IMR-90 (cell line): ENCODE results near the gene ZBP1. TPM values are rescaled to one million over a fixed set of nuclear protein-coding genes. Genes with fewer than 3 reads are reported as not detected.

ENCODE experiments used
- ATAC-seq: fragments of 200-7000 bp; cut with Tn5 transposase; 2 replicates; pipeline ENCODE4 v1.9.1; 2020; ENCODE audit warnings: low read depth, mild to moderate bottlenecking, moderate library complexity
- BruUV-seq: library from RNA; stranded (reverse); fragments of 400-500 nt; replicated peaks from 2 replicates; lab custom pipeline; 2021; lab: Mats Ljungman, UMichigan
- CTCF ChIA-PET: fragments of 300-600 bp; formaldehyde crosslinking; extraction: SDS; loops from one replicate; lab custom pipeline; 2021; ENCODE audit warnings: antibody characterized with exemption; lab: Yijun Ruan, JAX
- POLR2A ChIA-PET: fragments of 300-600 bp; sonication (Branson Sonifier 250); formaldehyde crosslinking; loops from one replicate; lab custom pipeline; 2022; ENCODE audit warnings: antibody characterized with exemption; ENCODE audit not compliant: unreplicated experiment; lab: Charles Lee
- DNase-seq: peaks from one replicate; pipeline ENCODE4 v3.0.0; 2013
- H2AFZ ChIP-seq: replicated peaks from 2 replicates; pipeline ENCODE3; 2013; ENCODE audit warnings: low read length, mild to moderate bottlenecking; ENCODE audit not compliant: poor library complexity
- H2AK5ac ChIP-seq: 2 replicates; pipeline ENCODE4 v1.6.1; 2013; ENCODE audit warnings: low read depth, low read length, inconsistent platforms
- H2AK9ac ChIP-seq: replicated peaks from 2 replicates; pipeline ENCODE3; 2013; ENCODE audit warnings: mild to moderate bottlenecking, low read depth, low read length, moderate library complexity; ENCODE audit not compliant: poor library complexity
- H2BK120ac ChIP-seq: 2 replicates; pipeline ENCODE4 v1.6.1; 2013; ENCODE audit warnings: low read depth, low read length, inconsistent platforms
- H2BK15ac ChIP-seq: 3 replicates; pipeline ENCODE4 v1.6.1; 2013; ENCODE audit warnings: low read depth, low read length, inconsistent platforms
- H2BK20ac ChIP-seq: 2 replicates; pipeline ENCODE4 v1.6.1; 2013; ENCODE audit warnings: low read depth, mild to moderate bottlenecking, inconsistent platforms, low read length, moderate library complexity
- H2BK5ac ChIP-seq: 2 replicates; pipeline ENCODE4 v1.6.1; 2013; ENCODE audit warnings: mild to moderate bottlenecking, low read depth, low read length, inconsistent platforms; ENCODE audit not compliant: poor library complexity, severe bottlenecking
- H3K14ac ChIP-seq: replicated peaks from 2 replicates; pipeline ENCODE4 v1.6.1; 2013; ENCODE audit warnings: low read depth, low read length, inconsistent platforms
- H3K18ac ChIP-seq: 2 replicates; pipeline ENCODE4 v1.6.1; 2013; ENCODE audit warnings: low read depth, low read length, control low read depth
- H3K23ac ChIP-seq: 2 replicates; pipeline ENCODE4 v1.6.1; 2013; ENCODE audit warnings: low read depth, low read length, inconsistent platforms
- H3K27ac ChIP-seq: 2 replicates; pipeline ENCODE4 v1.5.1; 2013; ENCODE audit warnings: mild to moderate bottlenecking, control low read depth, low read length; ENCODE audit not compliant: insufficient read depth
- H3K27me3 ChIP-seq: 2 replicates; pipeline ENCODE4 v1.6.1; 2013; ENCODE audit warnings: low read length; ENCODE audit not compliant: control insufficient read depth, insufficient read depth
- H3K36me3 ChIP-seq: 2 replicates; pipeline ENCODE4 v1.6.1; 2013; ENCODE audit warnings: low read length, mixed read lengths; ENCODE audit not compliant: control insufficient read depth, insufficient read depth
- H3K4ac ChIP-seq: 2 replicates; pipeline ENCODE4 v1.6.1; 2013; ENCODE audit warnings: low read depth, low read length, inconsistent platforms
- H3K4me1 ChIP-seq: 2 replicates; pipeline ENCODE4 v1.6.1; 2013; ENCODE audit warnings: low read length, mixed read lengths; ENCODE audit not compliant: control insufficient read depth, insufficient read depth
- H3K4me2 ChIP-seq: 2 replicates; pipeline ENCODE4 v1.6.1; 2013; ENCODE audit warnings: low read depth, mild to moderate bottlenecking, control low read depth, low read length, moderate library complexity
- H3K4me3 ChIP-seq: 2 replicates; pipeline ENCODE4 v1.5.1; 2013; ENCODE audit warnings: low read depth, mild to moderate bottlenecking, control low read depth, low read length, moderate library complexity; ENCODE audit not compliant: insufficient read depth
- H3K56ac ChIP-seq: 2 replicates; pipeline ENCODE4 v1.6.1; 2013; ENCODE audit warnings: low read length, inconsistent platforms; ENCODE audit not compliant: insufficient read depth; ENCODE audit errors: extremely low read depth
- H3K79me1 ChIP-seq, 2 experiments: 2 replicates each; pipeline ENCODE4 v1.6.1; 2013; ENCODE audit warnings: low read length in 2 of 2, inconsistent platforms in 1 of 2, low read depth in 1 of 2
- H3K9ac ChIP-seq: 2 replicates; pipeline ENCODE4 v1.6.1; 2013; ENCODE audit warnings: low read depth, low read length, control low read depth
- H3K9me1 ChIP-seq: 2 replicates; pipeline ENCODE4 v1.6.1; 2013; ENCODE audit warnings: low read length, inconsistent platforms; ENCODE audit not compliant: insufficient read depth
- H3K9me3 ChIP-seq: 2 replicates; pipeline ENCODE4 v1.6.1; 2013; ENCODE audit warnings: low read length; ENCODE audit not compliant: control insufficient read depth, insufficient read depth
- H4K20me1 ChIP-seq: 2 replicates; pipeline ENCODE4 v1.6.1; 2013; ENCODE audit warnings: low read length, inconsistent platforms; ENCODE audit not compliant: insufficient read depth
- H4K5ac ChIP-seq: 2 replicates; pipeline ENCODE4 v1.6.1; 2013; ENCODE audit warnings: mild to moderate bottlenecking, low read depth, low read length, control low read depth
- H4K8ac ChIP-seq, 2 experiments: 2 replicates each; pipeline ENCODE4 v1.6.1; 2013; ENCODE audit warnings: low read depth in 2 of 2, low read length in 2 of 2, control low read depth in 1 of 2, inconsistent platforms in 1 of 2
- H4K91ac ChIP-seq: 2 replicates; pipeline ENCODE4 v1.6.1; 2013; ENCODE audit warnings: low read depth, low read length, inconsistent platforms; ENCODE audit not compliant: insufficient read depth
- BHLHE40 ChIP-seq: fragments of 150-350 bp; IDR thresholded peaks from 2 replicates; pipeline ENCODE4 v1.6.1; 2016; ENCODE audit warnings: mild to moderate bottlenecking, low read depth, low read length
- CEBPB ChIP-seq: IDR thresholded peaks from 2 replicates; pipeline ENCODE4 v1.6.1; 2012; ENCODE audit warnings: low read depth, low read length, improper control_type of control experiment
- CTCF ChIP-seq: conservative IDR thresholded peaks from 2 replicates; pipeline ENCODE4 v1.5.1; 2012; ENCODE audit warnings: mild to moderate bottlenecking, low read depth, low read length, improper control_type of control experiment
- FOS ChIP-seq: fragments of 150-350 bp; IDR thresholded peaks from 2 replicates; pipeline ENCODE4 v1.6.1; 2016; ENCODE audit warnings: low read depth, low read length
- MAFK ChIP-seq: IDR thresholded peaks from 2 replicates; pipeline ENCODE4 v1.6.1; 2012; ENCODE audit warnings: low read depth, low read length, improper control_type of control experiment
- MAZ ChIP-seq: IDR thresholded peaks from 2 replicates; pipeline ENCODE4 v1.6.1; 2012; ENCODE audit warnings: low read depth, mild to moderate bottlenecking, low read length, improper control_type of control experiment, moderate library complexity, borderline replicate concordance
- NFE2L2 ChIP-seq: fragments of 150-350 bp; IDR thresholded peaks from 2 replicates; pipeline ENCODE4 v1.6.1; 2016; ENCODE audit warnings: low read depth, mild to moderate bottlenecking, low read length
- RAD21 ChIP-seq: IDR thresholded peaks from 2 replicates; pipeline ENCODE4 v1.6.1; 2012; ENCODE audit warnings: low read length, improper control_type of control experiment
- RCOR1 ChIP-seq: IDR thresholded peaks from 2 replicates; pipeline ENCODE4 v1.6.1; 2012; ENCODE audit warnings: mild to moderate bottlenecking, low read length, improper control_type of control experiment; ENCODE audit not compliant: insufficient replicate concordance
- RFX5 ChIP-seq: IDR thresholded peaks from 2 replicates; pipeline ENCODE4 v1.8.0; 2012; ENCODE audit warnings: low read depth, mild to moderate bottlenecking, low read length, moderate library complexity
- USF2 ChIP-seq: fragments of 150-350 bp; IDR thresholded peaks from 2 replicates; pipeline ENCODE4 v1.6.1; 2017; ENCODE audit warnings: mild to moderate bottlenecking, antibody characterized with exemption, low read length, low read depth
- WGBS, 2 experiments: methylation state at CpG; one replicate each; pipeline versions ENCODE4 v1.1.5 to v1.1.7; 2013; ENCODE audit warnings: missing lambda C conversion rate in 2 of 2; ENCODE audit not compliant: insufficient read length in 1 of 2; ENCODE audit errors: extremely low coverage in 2 of 2; 5-methylcytosine and 5-hydroxymethylcytosine counted together
- dilution Hi-C: fragments of 300-500 bp; cut with HindIII; formaldehyde crosslinking; loops from one replicate; pipeline ENCODE4 v1.14.3; 2018; ENCODE audit warnings: low sequenced_read_pairs; ENCODE audit not compliant: unreplicated experiment
- in situ Hi-C: fragments of 300-500 bp; cut with MboI; formaldehyde crosslinking; loops from 3 replicates; pipeline ENCODE4 v1.14.3; 2019; ENCODE audit warnings: low sequenced_read_pairs, inconsistent platforms, mixed read lengths
- intact Hi-C: fragments of 100-400 bp; cut with micrococcal nuclease; formaldehyde crosslinking; loops from 2 replicates; pipeline ENCODE4 v1.10.0; 2022
- polyA plus RNA-seq, 3 experiments: library from polyadenylated mRNA; depleted of rRNA; stranded (reverse); fragments of >200 nt; gene quantifications; 2 replicates each; pipeline ENCODE4 v1.2.3, GENCODE V29; 2012; ENCODE audit warnings: low replicate concordance in 1 of 3
- total RNA-seq: library from RNA; depleted of rRNA; stranded (reverse); fragments of >200 nt; gene quantifications from 2 replicates; pipeline ENCODE4 v1.2.3, GENCODE V29; 2012

Gene ZBP1
- total and polyA plus RNA-seq, 2 of the 4 experiments (the other 2 are of a cell fraction) = not detected

- TF ChIP-seq MAZ (no peak), RFX5 (no peak)
These were observed 37.6 kb upstream of the ZBP1 start (continued) for GRCh38 chr20:57657535-57658446.

GRCh38 chr20:57656821-57657534 is 36.8 kb upstream of the ZBP1 start:
- 100% methylated on average over 2 of the region's 20 CpGs; no CpG with 5 or more reads in 1 of the 2 experiments for WGBS, 2 experiments
- H3K56ac ChIP-seq = no peak overlapping the region
- no peak overlapping the region for H3K4ac ChIP-seq
- no peak overlapping the region for H2BK5ac ChIP-seq
- H3K27me3 ChIP-seq = no peaks in the 10 kb centered on the region
- no peak overlapping the region for H2BK20ac ChIP-seq
- H3K18ac ChIP-seq = no peak overlapping the region
- H2AK9ac ChIP-seq = no peak overlapping the region
- in situ Hi-C loops = loop anchor here (10.0 kb wide), 1 partner anchor 428 kb away; no protein-coding TSS in a partner anchor
- peaks cover 23% of the 10 kb centered on the region for H3K36me3 ChIP-seq
- no peak for ATAC-seq
- no peak overlapping the region for H2BK120ac ChIP-seq
- no peaks in the 10 kb centered on the region for H3K9me3 ChIP-seq
- H3K9me1 ChIP-seq = peaks cover 3% of the 10 kb centered on the region; the same call in 1 of the 2 replicates
- dilution Hi-C loops = no loop called here
- ChIA-PET POLR2A (interaction anchor here (0.5 kb wide), 1 partner anchor 305 kb away, joined by 4 read pairs; no protein-coding TSS in a partner anchor), CTCF (no interaction called here)
- no peak overlapping the region for H3K23ac ChIP-seq
- H3K4me2 ChIP-seq = no peak overlapping the region
- H3K14ac ChIP-seq = no peak overlapping the region
- intact Hi-C loops = loop anchor here (10.0 kb wide), 1 partner anchor 188 kb away; no protein-coding TSS in a partner anchor
- H4K8ac ChIP-seq = no peak overlapping the region
- no peaks in the 10 kb centered on the region for H3K4me1 ChIP-seq
- no peak overlapping the region for H3K9ac ChIP-seq
- H3K79me1 ChIP-seq = peaks cover 1 to 10% of the 10 kb centered on the region in 2 experiments; a peak in 1 of 4 replicates
- peaks cover 16% of the 10 kb centered on the region for H4K20me1 ChIP-seq
- H2AFZ ChIP-seq = no peak overlapping the region
- BruUV-seq = no TSS peak
- no peak overlapping the region for H2AK5ac ChIP-seq
- no peak for DNase-seq
- H4K91ac ChIP-seq = no peak overlapping the region
- H2BK15ac ChIP-seq = no peak overlapping the region
- no peak overlapping the region for H4K5ac ChIP-seq
- no peak overlapping the region for H3K27ac ChIP-seq
- H3K4me3 ChIP-seq = no peak overlapping the region
- TF ChIP-seq CTCF = no peak
- no peak for TF ChIP-seq CEBPB
- TF ChIP-seq RAD21 = no peak
- TF ChIP-seq RFX5 = no peak
- TF ChIP-seq USF2 = no peak
- no peak for TF ChIP-seq NFE2L2
- TF ChIP-seq MAZ = no peak
- TF ChIP-seq MAFK = no peak
- no peak for TF ChIP-seq BHLHE40
- no peak for TF ChIP-seq FOS
- no peak for TF ChIP-seq RCOR1
